Lung microvascular endothelial cell (primary cell): Measurements from ENCODE around the gene DDX43. TPM values are rescaled to one million over a fixed set of nuclear protein-coding genes. Genes with fewer than 3 reads are reported as not detected.

ENCODE experiments used
- total RNA-seq: library from RNA; depleted of rRNA; stranded (reverse); fragments of >200 nt; gene quantifications from 2 replicates; pipeline ENCODE4 v1.2.1, GENCODE V29; 2014

The DDX43 gene
- total RNA-seq, 1 donor from 2014 or later: 0.79 TPM

Other genes with a start within 250 kb of the DDX43 start
- not detected in 2 replicates for gene KHDC1L, start 169.3 kb upstream of the DDX43 start, total RNA-seq
- gene KHDC1, start 131.6 kb upstream of the DDX43 start, total RNA-seq: 0.22 TPM in 1 of 2 replicates, not detected in the other
- not detected in 2 replicates for gene DPPA5, start 40.6 kb upstream of the DDX43 start, total RNA-seq
- not detected in 2 replicates for gene KHDC3L, start 32.2 kb upstream of the DDX43 start, total RNA-seq
- gene OOEP, start 24.9 kb upstream of the DDX43 start, total RNA-seq: under 0.01 TPM in 1 of 2 replicates, not detected in the other
- gene CGAS, start 57.5 kb downstream of the DDX43 start, total RNA-seq: 0.60 and 1.5 TPM in 2 replicates
- gene MTO1, start 66.9 kb downstream of the DDX43 start, total RNA-seq: 14.6 and 22.0 TPM in 2 replicates
- 18,098 and 18,972 TPM in 2 replicates for gene EEF1A1, start 126.2 kb downstream of the DDX43 start, total RNA-seq